HG02938 (cell line): ENCODE measurements around the gene LCP2.
A peak's percentile ranks its signal among the peaks of the same experiment; 100 is the strongest.

Experiments used
- ATAC-seq: cut with Tn5 transposase; IDR thresholded peaks from one replicate; pipeline ENCODE4 v1.9.1; 2021; ENCODE audit warnings: mild to moderate bottlenecking, moderate library complexity; ENCODE audit not compliant: unreplicated experiment

The LCP2 gene

DNA sequence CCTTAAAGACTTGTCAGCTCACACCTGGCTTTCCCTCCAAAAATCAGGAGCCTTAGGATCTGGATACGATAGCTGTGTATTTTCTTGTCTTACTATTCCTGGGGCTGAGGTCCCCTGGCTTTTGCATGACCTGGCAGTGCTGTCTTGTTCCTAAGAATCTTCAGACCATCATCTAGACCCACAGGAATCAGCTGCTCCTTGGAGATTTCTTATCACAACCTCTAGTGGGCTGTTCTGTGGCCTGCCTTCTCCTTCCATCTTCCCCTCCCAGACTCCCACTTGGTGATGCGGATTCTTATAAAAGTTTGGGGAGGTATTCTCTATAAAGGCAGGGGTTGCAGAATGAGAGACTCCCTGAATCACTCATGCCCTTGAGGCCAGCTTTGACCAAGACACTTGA, 21.4 kb downstream of the LCP2 start:
- ATAC-seq, result no peak

GRCh38 chr5:170275376-170275994, 22.1 kb downstream of the LCP2 start:
- no peak for ATAC-seq

GRCh38 chr5:170273968-170274710, 23.4 kb downstream of the LCP2 start:
- no peak for ATAC-seq

DNA sequence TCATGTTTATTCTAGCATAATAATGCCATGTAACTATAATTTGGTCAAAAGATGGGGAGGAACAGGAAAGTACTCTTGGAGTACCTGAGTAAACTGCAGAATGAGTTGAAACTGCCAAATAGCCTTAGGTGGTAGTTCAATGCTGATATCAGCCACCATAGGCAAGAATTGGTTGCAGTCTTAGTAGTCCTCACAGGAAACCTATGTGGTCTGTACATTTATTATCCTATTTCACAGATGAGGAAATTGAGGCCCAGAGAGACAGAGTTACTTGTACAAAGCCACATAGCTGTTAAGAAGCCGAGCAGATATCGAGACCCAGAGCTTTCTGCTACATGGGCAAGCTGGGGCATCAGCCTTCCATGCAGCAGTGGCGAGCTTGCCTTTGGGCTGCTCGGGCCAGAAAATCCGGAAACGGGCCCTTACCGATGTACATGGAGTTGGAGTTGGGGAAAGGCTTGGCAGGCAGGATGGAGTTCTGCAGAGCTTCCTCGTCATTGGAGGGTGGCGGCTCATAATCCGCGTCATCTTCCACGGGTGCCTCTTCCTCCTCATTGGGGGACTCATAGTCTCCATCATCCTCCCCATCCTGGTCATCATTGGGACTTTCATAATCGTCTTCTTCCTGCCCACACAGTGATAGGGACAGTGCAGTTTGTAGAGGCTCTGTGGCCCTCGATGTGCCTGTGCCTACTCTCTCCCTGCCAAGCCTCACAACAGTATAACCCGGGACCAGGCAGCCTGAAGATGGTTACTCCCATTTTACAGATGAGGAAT, 27.1 kb downstream of the LCP2 start:
- no peak for ATAC-seq

- ATAC-seq, result no peak
Observed at GRCh38 chr5:170269579-170269978, 28.0 kb downstream of the LCP2 start.

- ATAC-seq, result no peak
Observed at GRCh38 chr5:170268884-170269283, 28.7 kb downstream of the LCP2 start.

- ATAC-seq, result no peak
Observed at GRCh38 chr5:170268153-170268689, 29.4 kb downstream of the LCP2 start.

DNA sequence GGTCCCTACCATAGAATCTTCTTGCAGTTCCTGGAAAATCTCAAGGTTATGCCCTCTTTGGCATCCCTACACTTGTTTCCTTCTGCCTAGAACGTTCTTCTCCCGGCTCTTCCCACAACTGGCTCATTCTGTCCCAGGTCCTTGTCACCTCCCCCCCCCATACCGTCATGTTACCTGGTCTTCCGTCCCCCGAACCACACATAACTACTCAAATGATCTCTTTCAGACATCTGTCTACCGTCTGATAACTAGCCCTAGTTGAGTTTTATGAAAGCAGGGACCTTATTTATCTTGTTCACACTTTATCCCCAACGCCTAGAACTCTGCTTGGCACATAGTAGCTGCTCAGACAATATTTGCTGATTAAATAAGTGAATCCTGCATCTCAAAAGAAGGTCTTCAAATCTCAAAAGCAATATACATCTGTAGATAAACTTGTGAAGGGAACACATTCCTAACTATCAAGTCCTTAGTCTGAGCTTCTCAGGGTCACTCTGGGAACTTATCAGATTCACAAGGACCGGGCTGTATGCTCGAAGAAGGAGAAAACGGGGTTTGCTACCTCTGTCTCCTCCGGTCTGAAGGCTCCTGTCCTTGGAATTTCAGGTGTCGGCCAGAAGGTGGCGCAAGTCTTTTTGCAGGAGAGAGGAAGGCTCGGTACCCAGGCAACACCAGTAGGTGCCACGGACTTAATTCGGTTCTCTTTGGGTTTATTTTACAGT, 30.0 kb downstream of the LCP2 start:
- peak; percentile 85 for ATAC-seq

DNA sequence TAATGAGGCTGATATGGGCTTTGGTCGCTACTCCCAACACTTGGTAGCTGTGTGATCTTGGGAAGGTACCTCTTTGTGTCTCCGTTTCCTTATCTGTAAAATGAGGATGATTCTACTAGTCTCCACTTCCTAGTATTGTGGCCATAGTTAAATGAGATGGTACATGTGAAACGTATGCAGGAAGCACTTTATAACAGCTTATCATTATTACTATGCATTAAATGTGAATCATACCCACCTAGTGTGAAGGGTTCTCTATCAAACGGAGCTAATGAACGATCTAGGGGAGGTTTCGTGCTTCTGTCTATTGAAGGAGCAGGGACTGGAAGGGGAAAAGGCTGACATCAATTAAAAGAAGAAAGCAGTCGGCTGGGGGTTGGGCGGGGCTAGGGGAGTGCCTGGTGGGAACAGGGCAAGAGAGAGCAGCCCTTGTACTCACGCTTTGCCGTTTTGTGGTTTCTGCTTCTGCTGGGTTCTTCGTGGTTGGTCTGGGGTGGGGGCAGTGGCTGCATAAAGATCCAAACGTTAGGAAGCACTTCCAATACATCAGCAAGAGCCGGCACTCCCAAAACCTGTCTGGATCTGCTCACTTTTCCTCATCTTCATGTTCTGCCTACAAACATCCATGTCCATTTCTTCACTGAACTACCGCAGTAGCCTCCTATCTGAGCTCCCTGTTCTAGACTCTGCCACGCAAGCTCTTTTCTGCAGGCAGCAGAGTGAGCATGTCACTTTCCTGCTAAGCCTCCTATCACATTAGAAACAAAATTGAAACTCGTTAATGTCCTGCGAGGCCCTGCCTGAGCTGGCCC, 30.8 kb downstream of the LCP2 start:
- ATAC-seq, result no peak

- ATAC-seq, result no peak
Observed at GRCh38 chr5:170265522-170265921, 32.1 kb downstream of the LCP2 start.

DNA sequence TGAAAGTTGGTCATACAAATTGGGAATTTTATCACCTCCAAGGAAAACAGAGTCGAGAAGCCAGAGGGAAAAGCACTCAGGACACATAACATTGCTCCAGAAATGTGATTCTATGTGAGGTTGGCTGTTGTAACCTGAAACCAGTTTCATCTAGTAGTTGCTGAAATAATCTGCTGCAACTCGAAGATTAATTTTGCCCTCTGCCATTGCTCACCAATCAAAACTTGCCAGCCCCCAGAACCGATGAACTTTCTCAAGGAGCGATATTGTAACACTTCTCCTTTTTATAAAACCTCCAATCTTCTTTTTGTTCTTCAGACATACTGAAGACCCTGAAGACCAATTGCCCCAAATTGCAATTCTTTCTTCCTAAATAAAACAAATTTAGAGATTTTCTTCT, 33.7 kb downstream of the LCP2 start:
- no peak for ATAC-seq

DNA sequence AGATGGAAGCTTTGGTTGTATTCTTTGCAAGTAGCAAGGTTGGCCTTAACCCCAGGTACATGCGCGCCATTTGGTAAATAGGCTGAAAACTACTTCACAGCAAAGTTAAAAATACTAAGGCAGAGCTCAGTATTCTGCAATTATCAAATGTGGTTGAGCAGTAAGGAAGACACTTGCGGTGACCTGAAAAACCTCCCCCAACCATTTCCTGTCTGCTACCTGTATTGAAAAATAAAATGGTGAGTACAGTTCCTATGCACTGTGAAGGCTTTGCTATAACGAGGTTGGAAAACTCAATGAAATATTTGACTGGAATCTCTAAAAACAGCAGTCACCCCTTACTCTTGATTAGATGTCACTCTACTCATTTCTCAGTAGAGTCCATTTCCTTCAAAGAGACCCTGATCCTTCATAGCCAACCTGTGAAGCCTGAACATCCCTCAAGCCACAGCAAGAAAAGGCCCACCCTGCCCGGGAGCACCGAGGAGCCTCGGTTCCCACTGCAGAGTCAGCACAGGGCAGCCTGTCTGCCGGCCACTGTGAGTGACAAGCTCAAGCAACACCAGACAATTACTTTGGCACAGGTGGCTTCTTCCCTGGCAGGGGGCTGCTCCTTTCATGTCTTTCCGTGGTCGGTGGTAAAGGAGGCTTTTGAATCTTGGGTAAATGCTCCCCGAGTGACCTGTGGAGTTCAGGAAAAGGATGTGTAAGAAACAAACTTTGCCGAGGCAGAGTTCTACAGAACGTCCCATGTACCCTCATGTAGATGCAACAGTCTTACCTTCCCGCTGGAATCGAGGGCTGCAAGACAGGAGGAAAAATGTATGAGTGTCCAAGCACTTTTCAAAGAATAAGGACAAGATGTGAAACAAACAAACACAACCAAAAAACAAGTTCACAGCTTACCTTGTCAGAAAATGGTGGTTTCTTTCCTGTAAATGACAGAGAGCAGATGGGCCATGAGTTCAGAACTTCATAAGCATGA, 35.2 kb downstream of the LCP2 start:
- ATAC-seq, result no peak

DNA sequence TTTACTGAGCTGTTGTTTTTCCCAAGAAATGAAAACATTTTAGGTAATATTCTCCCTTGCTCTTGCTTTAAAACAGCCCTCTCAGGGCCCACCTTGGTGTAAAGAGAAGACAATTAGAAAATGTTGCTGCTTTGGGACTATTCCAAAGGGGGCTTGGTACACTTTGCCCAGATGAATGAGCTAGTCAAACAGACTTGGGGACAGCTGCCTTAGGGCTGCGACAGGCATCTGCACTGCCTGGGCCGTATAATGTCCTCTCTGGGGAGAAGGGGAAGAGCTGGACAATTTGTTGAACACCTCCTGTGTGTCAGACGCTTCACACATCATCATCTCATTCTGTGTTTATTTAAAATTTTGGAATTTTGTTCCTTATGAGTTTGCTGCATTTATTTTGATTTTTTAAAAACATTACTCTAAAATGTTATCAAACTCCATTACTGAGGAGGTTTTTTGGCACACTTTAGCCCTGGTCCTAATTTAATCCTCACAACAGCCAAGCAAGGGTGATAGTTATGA, 36.0 kb downstream of the LCP2 start:
- no peak for ATAC-seq

- no peak for ATAC-seq
Observed at GRCh38 chr5:170257370-170257769, 40.2 kb downstream of the LCP2 start.

- no peak for ATAC-seq
Observed at GRCh38 chr5:170256571-170256970, 41.0 kb downstream of the LCP2 start.

GRCh38 chr5:170254056-170254455, 43.5 kb downstream of the LCP2 start:
- ATAC-seq, result peak; percentile 98

- ATAC-seq, result no peak
Observed at GRCh38 chr5:170252720-170253350, 44.7 kb downstream of the LCP2 start.

GRCh38 chr5:170252109-170252508, 45.5 kb downstream of the LCP2 start:
- no peak for ATAC-seq
